ENCODE measurements around the gene KIF19. TPM values are rescaled to one million over a fixed set of nuclear protein-coding genes. Genes with fewer than 3 reads are reported as not detected.

Gene KIF19
- polyA plus RNA-seq, 4 donors = 0.24 to 0.83 (median 0.55) TPM

- DNase-seq (ENCODE audit: low read depth in 4 of 4, low spot score in 3 of 4) = no peak
These were observed 26.6 kb upstream of the KIF19 start for GRCh38 chr17:74299226-74300009.

- DNase-seq (ENCODE audit: low read depth in 4 of 4, low spot score in 3 of 4) = no peak
These were observed 22.7 kb upstream of the KIF19 start for GRCh38 chr17:74303305-74303704.

GRCh38 chr17:74304184-74304583 lies 21.8 kb upstream of the KIF19 start:
- no peak for DNase-seq (ENCODE audit: low read depth in 4 of 4, low spot score in 3 of 4)

GRCh38 chr17:74305865-74306654 lies 20.0 kb upstream of the KIF19 start:
- DNase-seq (ENCODE audit: low read depth in 4 of 4, low spot score in 3 of 4) = no peak

- no peak for DNase-seq (ENCODE audit: low read depth in 4 of 4, low spot score in 3 of 4)
These were observed 17.8 kb upstream of the KIF19 start for GRCh38 chr17:74307984-74308773.

GRCh38 chr17:74309902-74310301 lies 16.1 kb upstream of the KIF19 start:
- DNase-seq (ENCODE audit: low read depth in 4 of 4, low spot score in 3 of 4) = no peak

GRCh38 chr17:74314877-74315276 lies 11.1 kb upstream of the KIF19 start:
- DNase-seq (ENCODE audit: low read depth in 4 of 4, low spot score in 3 of 4) = no peak

- DNase-seq (ENCODE audit: low read depth in 4 of 4, low spot score in 3 of 4) = no peak
These were observed 9.8 kb upstream of the KIF19 start for GRCh38 chr17:74316220-74316619.

- DNase-seq (ENCODE audit: low read depth in 4 of 4, low spot score in 3 of 4) = no peak
These were observed 9.0 kb upstream of the KIF19 start for GRCh38 chr17:74317071-74317470.

GRCh38 chr17:74318391-74318790 lies 7.6 kb upstream of the KIF19 start:
- no peak for DNase-seq (ENCODE audit: low read depth in 4 of 4, low spot score in 3 of 4)

GRCh38 chr17:74324521-74324920 lies 1.5 kb upstream of the KIF19 start:
- no peak for DNase-seq (ENCODE audit: low read depth in 4 of 4, low spot score in 3 of 4)

GRCh38 chr17:74325376-74325742 lies 667 bp upstream of the KIF19 start:
- DNase-seq (ENCODE audit: low read depth in 4 of 4, low spot score in 3 of 4) = no peak

- no peak for DNase-seq (ENCODE audit: low read depth in 4 of 4, low spot score in 3 of 4)
These were observed 480 bp downstream of the KIF19 start for GRCh38 chr17:74326506-74326905.

GRCh38 chr17:74328487-74328886 lies 2.5 kb downstream of the KIF19 start:
- DNase-seq (ENCODE audit: low read depth in 4 of 4, low spot score in 3 of 4) = no peak

GRCh38 chr17:74329378-74329777 lies 3.4 kb downstream of the KIF19 start:
- no peak for DNase-seq (ENCODE audit: low read depth in 4 of 4, low spot score in 3 of 4)

- DNase-seq (ENCODE audit: low read depth in 4 of 4, low spot score in 3 of 4) = no peak
These were observed 4.4 kb downstream of the KIF19 start for GRCh38 chr17:74330446-74330845.

- no peak for DNase-seq (ENCODE audit: low read depth in 4 of 4, low spot score in 3 of 4)
These were observed 6.1 kb downstream of the KIF19 start for GRCh38 chr17:74332017-74332650.

GRCh38 chr17:74332763-74333283 lies 6.8 kb downstream of the KIF19 start:
- no peak for DNase-seq (ENCODE audit: low read depth in 4 of 4, low spot score in 3 of 4)

- no peak for DNase-seq (ENCODE audit: low read depth in 4 of 4, low spot score in 3 of 4)
These were observed 8.5 kb downstream of the KIF19 start for GRCh38 chr17:74334393-74335039.

GRCh38 chr17:74335529-74336062 lies 9.6 kb downstream of the KIF19 start:
- no peak for DNase-seq (ENCODE audit: low read depth in 4 of 4, low spot score in 3 of 4)
